ENCODE measurements around the gene SLC44A1.

SLC44A1 gene

GRCh38 chr9:105457560-105458294 is 213.3 kb downstream of the SLC44A1 start:
- Histone ChIP-seq H2AFZ (ENCODE audit: low read length, unreplicated experiment) (no peak overlapping the region), H3K27ac (ENCODE audit: low read depth, low read length) (no peak overlapping the region), H3K4me1 (ENCODE audit: control insufficient read depth, insufficient read depth, low read length, unreplicated experiment) (no peaks in the 10 kb centered on the region), H3K36me3 (ENCODE audit: insufficient read depth, low read length) (peaks cover 18% of the 10 kb centered on the region), H3K79me2 (ENCODE audit: control insufficient read depth, insufficient read depth, low read length, unreplicated experiment) (peaks cover 86% of the 10 kb centered on the region), H3K4me3 (ENCODE audit: low read depth, low read length) (no peak overlapping the region), H3K27me3 (ENCODE audit: insufficient read depth, low read length) (no peaks in the 10 kb centered on the region)

DNA sequence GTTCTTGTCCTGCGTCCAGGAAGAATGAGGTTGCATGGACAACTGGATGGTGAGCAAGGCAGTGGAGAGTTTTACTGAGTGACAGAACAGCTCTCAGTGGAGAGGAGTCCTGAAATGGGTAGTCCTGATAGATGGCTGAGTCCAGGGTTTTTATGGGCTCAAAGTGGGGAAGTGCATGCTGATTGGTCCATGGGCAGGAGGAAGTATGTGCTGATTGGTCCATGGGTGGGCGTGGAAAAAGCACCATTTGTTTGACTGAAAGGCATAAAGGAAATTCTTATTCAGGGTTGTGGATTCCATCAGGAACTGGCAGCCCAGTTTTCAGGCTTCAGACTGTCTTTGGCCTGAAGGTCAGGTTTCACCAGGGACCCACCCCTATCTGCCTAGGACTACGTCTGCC is 214.0 kb downstream of the SLC44A1 start:
- peaks cover 82% of the 10 kb centered on the region for H3K79me2 ChIP-seq (ENCODE audit: control insufficient read depth, insufficient read depth, low read length, unreplicated experiment)
- peaks cover 18% of the 10 kb centered on the region for H3K36me3 ChIP-seq (ENCODE audit: insufficient read depth, low read length)
- no peak overlapping the region for H3K4me3 ChIP-seq (ENCODE audit: low read depth, low read length)
- H3K27me3 ChIP-seq (ENCODE audit: insufficient read depth, low read length): no peaks in the 10 kb centered on the region
- no peak overlapping the region for H2AFZ ChIP-seq (ENCODE audit: low read length, unreplicated experiment)
- no peak overlapping the region for H3K27ac ChIP-seq (ENCODE audit: low read depth, low read length)
- no peaks in the 10 kb centered on the region for H3K4me1 ChIP-seq (ENCODE audit: control insufficient read depth, insufficient read depth, low read length, unreplicated experiment)

DNA sequence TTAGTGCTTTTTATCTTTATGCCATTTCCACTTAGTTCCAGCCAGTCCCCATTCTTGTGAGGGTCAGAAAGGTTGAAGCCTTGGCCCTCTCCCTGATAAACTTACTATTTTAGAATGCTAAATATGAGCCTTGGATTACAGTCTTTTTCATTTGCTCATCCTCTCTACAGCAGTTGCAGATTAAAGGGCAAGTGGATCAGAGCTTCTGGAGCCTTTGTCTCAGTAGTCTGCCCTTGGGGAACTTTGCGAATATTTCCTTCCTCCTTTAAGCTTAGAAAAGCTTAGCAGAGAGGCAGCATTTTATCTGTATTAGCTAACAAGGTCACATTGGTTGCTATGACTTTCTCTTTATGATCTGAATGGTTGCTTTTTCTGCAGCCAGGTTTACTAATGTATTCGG is 214.9 kb downstream of the SLC44A1 start:
- Histone ChIP-seq H3K4me1 (ENCODE audit: control insufficient read depth, insufficient read depth, low read length, unreplicated experiment) (no peaks in the 10 kb centered on the region), H3K27me3 (ENCODE audit: insufficient read depth, low read length) (no peaks in the 10 kb centered on the region), H3K4me3 (ENCODE audit: low read depth, low read length) (no peak overlapping the region), H3K36me3 (ENCODE audit: insufficient read depth, low read length) (peaks cover 25% of the 10 kb centered on the region), H3K79me2 (ENCODE audit: control insufficient read depth, insufficient read depth, low read length, unreplicated experiment) (peaks cover 74% of the 10 kb centered on the region), H3K27ac (ENCODE audit: low read depth, low read length) (no peak overlapping the region), H2AFZ (ENCODE audit: low read length, unreplicated experiment) (no peak overlapping the region)

- Histone ChIP-seq H3K4me1 (ENCODE audit: control insufficient read depth, insufficient read depth, low read length, unreplicated experiment) (no peaks in the 10 kb centered on the region), H3K36me3 (ENCODE audit: insufficient read depth, low read length) (peaks cover 47% of the 10 kb centered on the region), H3K27ac (ENCODE audit: low read depth, low read length) (no peak overlapping the region), H3K4me3 (ENCODE audit: low read depth, low read length) (no peak overlapping the region), H3K27me3 (ENCODE audit: insufficient read depth, low read length) (no peaks in the 10 kb centered on the region), H2AFZ (ENCODE audit: low read length, unreplicated experiment) (no peak overlapping the region), H3K79me2 (ENCODE audit: control insufficient read depth, insufficient read depth, low read length, unreplicated experiment) (peaks cover 2% of the 10 kb centered on the region)
Measured at GRCh38 chr9:105466898-105467455, 222.5 kb downstream of the SLC44A1 start.

GRCh38 chr9:105468875-105469274 is 224.4 kb downstream of the SLC44A1 start:
- H3K27ac ChIP-seq (ENCODE audit: low read depth, low read length): no peak overlapping the region
- H2AFZ ChIP-seq (ENCODE audit: low read length, unreplicated experiment): no peak overlapping the region
- H3K36me3 ChIP-seq (ENCODE audit: insufficient read depth, low read length): peaks cover 45% of the 10 kb centered on the region
- H3K4me1 ChIP-seq (ENCODE audit: control insufficient read depth, insufficient read depth, low read length, unreplicated experiment): no peaks in the 10 kb centered on the region
- H3K79me2 ChIP-seq (ENCODE audit: control insufficient read depth, insufficient read depth, low read length, unreplicated experiment): no peaks in the 10 kb centered on the region
- no peak overlapping the region for H3K4me3 ChIP-seq (ENCODE audit: low read depth, low read length)
- no peaks in the 10 kb centered on the region for H3K27me3 ChIP-seq (ENCODE audit: insufficient read depth, low read length)

GRCh38 chr9:105473221-105473620 is 228.8 kb downstream of the SLC44A1 start:
- Histone ChIP-seq H3K27ac (ENCODE audit: low read depth, low read length) (no peak overlapping the region), H3K4me1 (ENCODE audit: control insufficient read depth, insufficient read depth, low read length, unreplicated experiment) (no peaks in the 10 kb centered on the region), H3K4me3 (ENCODE audit: low read depth, low read length) (no peak overlapping the region), H3K79me2 (ENCODE audit: control insufficient read depth, insufficient read depth, low read length, unreplicated experiment) (no peaks in the 10 kb centered on the region), H3K36me3 (ENCODE audit: insufficient read depth, low read length) (peaks cover 14% of the 10 kb centered on the region), H3K27me3 (ENCODE audit: insufficient read depth, low read length) (no peaks in the 10 kb centered on the region), H2AFZ (ENCODE audit: low read length, unreplicated experiment) (no peak overlapping the region)

DNA sequence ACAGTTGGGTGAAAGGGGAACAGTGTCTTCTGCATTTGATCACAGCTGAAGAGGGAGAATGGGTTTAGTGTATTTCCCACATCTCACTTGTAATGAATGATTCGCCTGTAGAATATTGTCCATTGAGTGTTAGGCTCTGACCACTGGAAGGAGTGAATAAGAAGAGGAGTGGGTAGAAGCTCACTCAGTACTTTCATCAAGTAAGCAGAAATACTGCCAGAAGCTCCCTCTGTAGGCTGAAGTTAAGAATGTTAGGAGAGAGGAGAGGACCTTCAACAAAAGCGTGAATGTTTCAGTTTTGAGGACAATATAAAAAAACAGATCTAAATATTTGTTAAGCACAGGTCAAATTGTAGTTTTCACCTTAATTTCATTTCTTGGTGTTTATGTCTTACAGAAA is 230.9 kb downstream of the SLC44A1 start:
- Histone ChIP-seq H3K27me3 (ENCODE audit: insufficient read depth, low read length) (no peaks in the 10 kb centered on the region), H3K27ac (ENCODE audit: low read depth, low read length) (no peak overlapping the region), H3K36me3 (ENCODE audit: insufficient read depth, low read length) (no peaks in the 10 kb centered on the region), H2AFZ (ENCODE audit: low read length, unreplicated experiment) (no peak overlapping the region), H3K4me1 (ENCODE audit: control insufficient read depth, insufficient read depth, low read length, unreplicated experiment) (no peaks in the 10 kb centered on the region), H3K4me3 (ENCODE audit: low read depth, low read length) (no peak overlapping the region), H3K79me2 (ENCODE audit: control insufficient read depth, insufficient read depth, low read length, unreplicated experiment) (no peaks in the 10 kb centered on the region)

GRCh38 chr9:105479846-105480245 is 235.4 kb downstream of the SLC44A1 start:
- Histone ChIP-seq H3K27ac (ENCODE audit: low read depth, low read length) (no peak overlapping the region), H3K79me2 (ENCODE audit: control insufficient read depth, insufficient read depth, low read length, unreplicated experiment) (no peaks in the 10 kb centered on the region), H3K4me3 (ENCODE audit: low read depth, low read length) (no peak overlapping the region), H3K36me3 (ENCODE audit: insufficient read depth, low read length) (no peaks in the 10 kb centered on the region; the same call in 1 of the 2 replicates), H2AFZ (ENCODE audit: low read length, unreplicated experiment) (no peak overlapping the region), H3K27me3 (ENCODE audit: insufficient read depth, low read length) (no peaks in the 10 kb centered on the region), H3K4me1 (ENCODE audit: control insufficient read depth, insufficient read depth, low read length, unreplicated experiment) (no peaks in the 10 kb centered on the region)

GRCh38 chr9:105483618-105484017 is 239.2 kb downstream of the SLC44A1 start:
- Histone ChIP-seq H3K4me1 (ENCODE audit: control insufficient read depth, insufficient read depth, low read length, unreplicated experiment) (no peaks in the 10 kb centered on the region), H3K27ac (ENCODE audit: low read depth, low read length) (no peak overlapping the region), H3K36me3 (ENCODE audit: insufficient read depth, low read length) (peaks cover 8% of the 10 kb centered on the region; the same call in 1 of the 2 replicates), H2AFZ (ENCODE audit: low read length, unreplicated experiment) (no peak overlapping the region), H3K27me3 (ENCODE audit: insufficient read depth, low read length) (no peaks in the 10 kb centered on the region), H3K4me3 (ENCODE audit: low read depth, low read length) (no peak overlapping the region), H3K79me2 (ENCODE audit: control insufficient read depth, insufficient read depth, low read length, unreplicated experiment) (no peaks in the 10 kb centered on the region)

DNA sequence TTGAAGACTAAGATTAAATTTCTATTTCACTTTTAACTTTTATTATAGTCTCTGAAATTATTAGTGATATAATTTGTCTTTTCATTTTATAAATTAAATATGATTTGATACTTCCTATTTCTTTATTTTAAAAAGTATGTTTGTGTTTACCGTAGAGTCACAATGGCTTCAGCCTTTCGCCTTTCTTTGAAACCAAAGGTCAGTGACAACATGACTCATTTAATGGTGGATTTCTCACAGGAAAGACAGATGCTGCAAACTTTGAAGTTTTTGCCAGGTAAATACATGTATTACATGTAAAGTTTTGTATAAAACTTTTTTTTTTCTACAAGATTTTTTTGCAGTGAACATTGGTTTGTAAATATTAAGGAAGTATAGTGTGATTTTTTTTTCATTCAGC is 239.8 kb downstream of the SLC44A1 start:
- Histone ChIP-seq H3K79me2 (ENCODE audit: control insufficient read depth, insufficient read depth, low read length, unreplicated experiment) (no peaks in the 10 kb centered on the region), H3K4me3 (ENCODE audit: low read depth, low read length) (no peak overlapping the region), H3K27me3 (ENCODE audit: insufficient read depth, low read length) (no peaks in the 10 kb centered on the region), H3K27ac (ENCODE audit: low read depth, low read length) (no peak overlapping the region), H3K36me3 (ENCODE audit: insufficient read depth, low read length) (peaks cover 8% of the 10 kb centered on the region; the same call in 1 of the 2 replicates), H3K4me1 (ENCODE audit: control insufficient read depth, insufficient read depth, low read length, unreplicated experiment) (no peaks in the 10 kb centered on the region), H2AFZ (ENCODE audit: low read length, unreplicated experiment) (no peak overlapping the region)

- no peaks in the 10 kb centered on the region for H3K4me1 ChIP-seq (ENCODE audit: control insufficient read depth, insufficient read depth, low read length, unreplicated experiment)
- no peak overlapping the region for H2AFZ ChIP-seq (ENCODE audit: low read length, unreplicated experiment)
- H3K4me3 ChIP-seq (ENCODE audit: low read depth, low read length): no peak overlapping the region
- no peak overlapping the region for H3K27ac ChIP-seq (ENCODE audit: low read depth, low read length)
- H3K27me3 ChIP-seq (ENCODE audit: insufficient read depth, low read length): no peaks in the 10 kb centered on the region
- peaks cover 8% of the 10 kb centered on the region; the same call in 1 of the 2 replicates for H3K36me3 ChIP-seq (ENCODE audit: insufficient read depth, low read length)
- no peaks in the 10 kb centered on the region for H3K79me2 ChIP-seq (ENCODE audit: control insufficient read depth, insufficient read depth, low read length, unreplicated experiment)
Measured at GRCh38 chr9:105485131-105485530, 240.7 kb downstream of the SLC44A1 start.

All from ACC112 (cell line).